GM12891 (cell line): ENCODE measurements around the gene NIT2.

ENCODE experiments used
- DNase-seq: peaks from one replicate; pipeline ENCODE4 v3.0.0; 2011; ENCODE audit warnings: low spot score; ENCODE audit not compliant: insufficient read length
- FAIRE-seq: peaks from 2 replicates; lab custom pipeline; 2011; peaks lifted over from hg19 to GRCh38; lab: Jason Lieb, UNC
- PAX5 ChIP-seq: IDR thresholded peaks from 2 replicates; pipeline ENCODE4 v1.6.1; 2011; ENCODE audit warnings: low read length, moderate library complexity, mild to moderate bottlenecking; ENCODE audit not compliant: insufficient read depth, severe bottlenecking
- POLR2A ChIP-seq: IDR thresholded peaks from 2 replicates; pipeline ENCODE4 v1.6.1; 2011; ENCODE audit warnings: low read depth, low read length, control low read depth
- POLR2AphosphoS5 ChIP-seq: IDR thresholded peaks from 2 replicates; pipeline ENCODE4 v1.6.1; 2011; ENCODE audit warnings: low read depth, low read length, control low read depth
- POU2F2 ChIP-seq: IDR thresholded peaks from 2 replicates; pipeline ENCODE4 v1.6.1; 2011; ENCODE audit warnings: low read depth, mild to moderate bottlenecking, control low read depth, low read length, moderate library complexity
- SPI1 ChIP-seq: IDR thresholded peaks from 2 replicates; pipeline ENCODE4 v1.6.1; 2011; ENCODE audit warnings: low read depth, low read length, control low read depth
- TAF1 ChIP-seq: IDR thresholded peaks from 2 replicates; pipeline ENCODE4 v1.6.1; 2011; ENCODE audit warnings: low read depth, low read length, control low read depth

The NIT2 gene

GRCh38 chr3:100401674-100402041 is 67.1 kb downstream of the NIT2 start:
- FAIRE-seq: no peak
- TF ChIP-seq PAX5: no peak
- TF ChIP-seq POU2F2: no peak
- no peak for TF ChIP-seq POLR2A
- TF ChIP-seq TAF1: no peak
- TF ChIP-seq POLR2AphosphoS5: no peak
- no peak for TF ChIP-seq SPI1

GRCh38 chr3:100402256-100402655 is 67.7 kb downstream of the NIT2 start:
- no peak for TF ChIP-seq POLR2AphosphoS5
- no peak for TF ChIP-seq POU2F2
- no peak for TF ChIP-seq SPI1
- no peak for TF ChIP-seq TAF1
- no peak for TF ChIP-seq PAX5
- TF ChIP-seq POLR2A: no peak
- FAIRE-seq (no peak), DNase-seq (no peak)

More at GRCh38 chr3:100401674-100402041, 67.1 kb downstream of the NIT2 start:
- no peak for DNase-seq

- DNase-seq (no peak), FAIRE-seq (no peak)
- TF ChIP-seq POLR2AphosphoS5: no peak
- TF ChIP-seq PAX5: no peak
- TF ChIP-seq TAF1: no peak
- TF ChIP-seq POLR2A: no peak
These were observed 68.3 kb downstream of the NIT2 start for GRCh38 chr3:100402891-100403290.

- DNase-seq (no peak), FAIRE-seq (no peak)
These were observed 69.0 kb downstream of the NIT2 start for GRCh38 chr3:100403362-100404249.

GRCh38 chr3:100404250-100404548 is 69.6 kb downstream of the NIT2 start:
- TF ChIP-seq TAF1 (no peak), POLR2A (no peak), PAX5 (no peak), POLR2AphosphoS5 (no peak), POU2F2 (no peak)
- DNase-seq (no peak), FAIRE-seq (no peak)

More at GRCh38 chr3:100403362-100404249, 69.0 kb downstream of the NIT2 start:
- TF ChIP-seq POU2F2 (no peak), TAF1 (no peak), POLR2AphosphoS5 (no peak), PAX5 (no peak), POLR2A (no peak), SPI1 (no peak)

- DNase-seq: no peak
- TF ChIP-seq POLR2A (no peak), PAX5 (no peak), POU2F2 (no peak), POLR2AphosphoS5 (no peak), SPI1 (no peak), TAF1 (no peak)
- FAIRE-seq: no peak
These were observed 72.6 kb downstream of the NIT2 start for GRCh38 chr3:100407164-100407563.

- TF ChIP-seq POLR2A (no peak), PAX5 (no peak), POLR2AphosphoS5 (no peak), POU2F2 (no peak), SPI1 (no peak), TAF1 (no peak)
- DNase-seq: no peak
- FAIRE-seq: no peak
These were observed 73.5 kb downstream of the NIT2 start for GRCh38 chr3:100407977-100408532.
